Measurements from ENCODE around the gene CEACAM16. TPM values are rescaled to one million over a fixed set of nuclear protein-coding genes. Genes with fewer than 3 reads are reported as not detected.

CEACAM16 gene
- total RNA-seq, 2 experiments from 2014 or later = not detected

DNA sequence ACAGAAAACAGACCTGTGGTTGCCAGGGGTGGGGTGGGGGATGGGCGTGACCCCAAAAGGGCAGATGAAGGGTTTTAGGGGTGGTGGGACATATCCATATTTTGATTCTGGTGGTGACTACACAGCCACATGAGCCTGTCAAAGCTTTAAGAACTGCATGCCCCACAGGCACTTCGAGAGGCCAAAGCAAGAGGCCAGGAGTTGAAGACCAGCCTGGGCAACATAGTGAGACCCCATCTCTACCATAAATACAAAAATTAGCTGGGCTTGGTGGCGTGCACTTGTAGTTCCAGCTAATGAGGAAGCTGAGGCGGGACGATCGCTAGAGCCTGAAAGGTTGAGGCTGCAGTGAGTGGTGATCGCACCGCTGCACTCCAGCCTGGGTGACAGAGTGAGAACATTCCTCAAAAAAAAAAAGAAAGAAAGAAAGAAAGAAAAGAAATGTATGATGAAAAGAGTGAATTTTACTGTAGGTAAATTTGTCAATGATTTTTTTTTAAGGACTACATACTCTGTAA lies 30.6 kb downstream of the CEACAM16 start:
- CTCF ChIA-PET (ENCODE audit: unreplicated experiment) = no interaction called here
- Histone ChIP-seq H3K4me2 (ENCODE audit: low read length) (no peak overlapping the region), H3K9me3 (ENCODE audit: low read length) (no peaks in the 10 kb centered on the region), H3K4me1 (ENCODE audit: insufficient read depth, low read length, poor library complexity, severe bottlenecking) (peaks cover 16% of the 10 kb centered on the region), H3K4me3 (ENCODE audit: low read depth, low read length, poor library complexity, severe bottlenecking) (no peak overlapping the region), H3K79me2 (ENCODE audit: insufficient read depth, low read depth, low read length) (no peaks in the 10 kb centered on the region), H3K27ac (ENCODE audit: low read depth, low read length, poor library complexity, severe bottlenecking) (no peak overlapping the region), H4K20me1 (ENCODE audit: insufficient read depth, low read length) (no peaks in the 10 kb centered on the region), H3K9me2 (ENCODE audit: insufficient read depth, low read length) (no peaks in the 10 kb centered on the region), H3K36me3 (ENCODE audit: insufficient read depth, low read length) (no peaks in the 10 kb centered on the region), H2AFZ (ENCODE audit: low read length) (no peak overlapping the region)
- POLR2A ChIA-PET = no interaction called here
- intact Hi-C loops (cut with micrococcal nuclease; ENCODE audit: unreplicated experiment) = no loop called here
- no TSS peak for BruUV-seq (replicated peaks)
- TF ChIP-seq EZH2phosphoT487 (IDR thresholded peaks at IDR 0.05; ENCODE audit: borderline replicate concordance, low read depth, low read length) = no peak
- no peak for DNase-seq (ENCODE audit: low spot score)

DNA sequence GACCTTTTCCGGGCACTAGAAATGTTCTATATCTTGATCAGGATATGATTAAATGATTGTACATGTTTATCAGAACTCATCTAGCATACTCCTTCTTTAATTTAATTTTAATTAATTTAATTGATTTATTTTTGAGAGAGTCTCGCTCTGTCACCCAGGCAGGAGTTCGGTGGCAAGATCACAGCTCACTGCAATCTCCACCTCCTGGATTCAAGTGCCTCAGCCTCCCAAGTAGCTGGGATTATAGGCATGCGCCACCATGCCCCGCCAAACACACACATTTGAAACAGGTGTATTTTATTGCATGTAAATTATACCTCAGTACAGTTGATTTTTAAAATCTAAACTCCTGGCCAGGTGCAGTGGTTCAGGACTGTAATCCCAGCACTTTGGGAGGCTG lies 32.1 kb downstream of the CEACAM16 start:
- Histone ChIP-seq H3K4me3 (ENCODE audit: low read depth, low read length, poor library complexity, severe bottlenecking) (no peak overlapping the region), H3K79me2 (ENCODE audit: insufficient read depth, low read depth, low read length) (no peaks in the 10 kb centered on the region), H3K4me2 (ENCODE audit: low read length) (no peak overlapping the region), H3K9me3 (ENCODE audit: low read length) (no peaks in the 10 kb centered on the region), H3K36me3 (ENCODE audit: insufficient read depth, low read length) (no peaks in the 10 kb centered on the region), H3K4me1 (ENCODE audit: insufficient read depth, low read length, poor library complexity, severe bottlenecking) (peaks cover 6% of the 10 kb centered on the region), H3K27ac (ENCODE audit: low read depth, low read length, poor library complexity, severe bottlenecking) (no peak overlapping the region), H3K9me2 (ENCODE audit: insufficient read depth, low read length) (no peaks in the 10 kb centered on the region), H2AFZ (ENCODE audit: low read length) (no peak overlapping the region), H4K20me1 (ENCODE audit: insufficient read depth, low read length) (no peaks in the 10 kb centered on the region)
- intact Hi-C loops (cut with micrococcal nuclease; ENCODE audit: unreplicated experiment) = no loop called here
- CTCF ChIA-PET (ENCODE audit: unreplicated experiment) = no interaction called here
- TF ChIP-seq, protein P1, sequence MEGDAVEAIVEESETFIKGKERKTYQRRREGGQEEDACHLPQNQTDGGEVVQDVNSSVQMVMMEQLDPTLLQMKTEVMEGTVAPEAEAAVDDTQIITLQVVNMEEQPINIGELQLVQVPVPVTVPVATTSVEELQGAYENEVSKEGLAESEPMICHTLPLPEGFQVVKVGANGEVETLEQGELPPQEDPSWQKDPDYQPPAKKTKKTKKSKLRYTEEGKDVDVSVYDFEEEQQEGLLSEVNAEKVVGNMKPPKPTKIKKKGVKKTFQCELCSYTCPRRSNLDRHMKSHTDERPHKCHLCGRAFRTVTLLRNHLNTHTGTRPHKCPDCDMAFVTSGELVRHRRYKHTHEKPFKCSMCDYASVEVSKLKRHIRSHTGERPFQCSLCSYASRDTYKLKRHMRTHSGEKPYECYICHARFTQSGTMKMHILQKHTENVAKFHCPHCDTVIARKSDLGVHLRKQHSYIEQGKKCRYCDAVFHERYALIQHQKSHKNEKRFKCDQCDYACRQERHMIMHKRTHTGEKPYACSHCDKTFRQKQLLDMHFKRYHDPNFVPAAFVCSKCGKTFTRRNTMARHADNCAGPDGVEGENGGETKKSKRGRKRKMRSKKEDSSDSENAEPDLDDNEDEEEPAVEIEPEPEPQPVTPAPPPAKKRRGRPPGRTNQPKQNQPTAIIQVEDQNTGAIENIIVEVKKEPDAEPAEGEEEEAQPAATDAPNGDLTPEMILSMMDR (conservative IDR thresholded peaks at IDR 0.05; ENCODE audit: low read length) = no peak
- TF ChIP-seq EZH2phosphoT487 (IDR thresholded peaks at IDR 0.05; ENCODE audit: borderline replicate concordance, low read depth, low read length) = no peak
- POLR2A ChIA-PET = no interaction called here
- no peak for DNase-seq (ENCODE audit: low spot score)
- BruUV-seq (replicated peaks) = no TSS peak

DNA sequence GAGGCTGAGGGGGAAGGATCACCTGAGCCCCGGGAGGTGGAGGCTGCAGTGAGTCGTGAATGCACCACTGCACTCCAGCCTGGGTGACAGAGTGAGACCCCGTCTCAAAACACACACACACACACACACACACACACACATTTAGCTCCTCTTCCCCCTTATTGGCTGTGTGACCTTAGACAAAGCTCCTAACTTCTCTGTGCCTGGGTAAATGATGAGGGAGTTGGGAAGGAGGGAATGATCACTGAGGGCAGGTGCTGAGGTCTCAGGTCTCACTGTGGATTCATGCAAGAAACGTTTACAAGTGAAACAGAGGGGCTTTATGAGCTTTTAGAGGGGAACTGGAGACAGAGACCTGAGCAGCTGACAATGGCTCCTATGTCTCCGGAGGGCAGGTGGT lies 32.7 kb downstream of the CEACAM16 start:
- no peaks in the 10 kb centered on the region for H3K79me2 ChIP-seq (ENCODE audit: insufficient read depth, low read depth, low read length)
- no peak overlapping the region for H2AFZ ChIP-seq (ENCODE audit: low read length)
- ChIA-PET POLR2A (no interaction called here), CTCF (ENCODE audit: unreplicated experiment) (no interaction called here)
- no peak overlapping the region for H3K4me3 ChIP-seq (ENCODE audit: low read depth, low read length, poor library complexity, severe bottlenecking)
- H4K20me1 ChIP-seq (ENCODE audit: insufficient read depth, low read length) = no peaks in the 10 kb centered on the region
- BruUV-seq (replicated peaks) = no TSS peak
- intact Hi-C loops (cut with micrococcal nuclease; ENCODE audit: unreplicated experiment) = no loop called here
- H3K4me1 ChIP-seq (ENCODE audit: insufficient read depth, low read length, poor library complexity, severe bottlenecking) = peaks cover 6% of the 10 kb centered on the region
- no peaks in the 10 kb centered on the region for H3K9me3 ChIP-seq (ENCODE audit: low read length)
- DNase-seq (ENCODE audit: low spot score) = no peak
- H3K27ac ChIP-seq (ENCODE audit: low read depth, low read length, poor library complexity, severe bottlenecking) = no peak overlapping the region
- TF ChIP-seq EZH2phosphoT487 (IDR thresholded peaks at IDR 0.05; ENCODE audit: borderline replicate concordance, low read depth, low read length) = no peak
- TF ChIP-seq, protein P1 (conservative IDR thresholded peaks at IDR 0.05; ENCODE audit: low read length) = no peak
- no peak overlapping the region for H3K4me2 ChIP-seq (ENCODE audit: low read length)
- H3K36me3 ChIP-seq (ENCODE audit: insufficient read depth, low read length) = no peaks in the 10 kb centered on the region
- no peaks in the 10 kb centered on the region for H3K9me2 ChIP-seq (ENCODE audit: insufficient read depth, low read length)

Measured in OCI-LY7 (cell line).